HT-29 (cell line): ENCODE results near the gene ENPEP. TPM values are rescaled to one million over a fixed set of nuclear protein-coding genes. Genes with fewer than 3 reads are reported as not detected.

Experiments
- DNase-seq: peaks from one replicate; pipeline ENCODE4 v3.0.0-alpha.2; 2015; ENCODE audit warnings: low spot score
- small RNA-seq: library from RNA; depleted of rRNA; stranded (forward); fragments of <200 nt; gene quantifications from one replicate; pipeline ENCODE3, GENCODE V24; 2014
- total RNA-seq: library from RNA; depleted of rRNA; stranded (reverse); fragments of >200 nt; shearing (Covaris generic); gene quantifications from 2 replicates; pipeline ENCODE4 v1.2.3, GENCODE V29; 2014; rRNA removed

ENPEP gene
- total RNA-seq, 1 experiment from 2014 or later: 0.61 TPM

- DNase-seq: no peak
Observed at GRCh38 chr4:110605077-110605476, 129.1 kb downstream of the ENPEP start.

- DNase-seq: peak; percentile 65
Observed at GRCh38 chr4:110609044-110609750, 133.2 kb downstream of the ENPEP start.

GRCh38 chr4:110610620-110610939, 134.6 kb downstream of the ENPEP start:
- DNase-seq: no peak

GRCh38 chr4:110610940-110611831, 135.2 kb downstream of the ENPEP start:
- DNase-seq: peak; percentile 61

- DNase-seq: no peak
Observed at GRCh38 chr4:110611968-110612447, 136.1 kb downstream of the ENPEP start.

GRCh38 chr4:110612631-110613269, 136.8 kb downstream of the ENPEP start:
- no peak for DNase-seq

GRCh38 chr4:110613745-110614144, 137.8 kb downstream of the ENPEP start:
- DNase-seq: no peak

GRCh38 chr4:110614173-110614963, 138.4 kb downstream of the ENPEP start:
- DNase-seq: no peak

Small RNA genes within 50 kb of the gene (small RNA-seq; reads per million reads assigned to genes)
- gene RF00494: not detected

Other genes with a start within 250 kb of the ENPEP start
- 8.6 and 10.3 TPM in 2 replicates for gene PITX2, start 146.9 kb downstream of the ENPEP start, total RNA-seq